ENCODE measurements around the gene SLC39A8.

Gene SLC39A8

DNA sequence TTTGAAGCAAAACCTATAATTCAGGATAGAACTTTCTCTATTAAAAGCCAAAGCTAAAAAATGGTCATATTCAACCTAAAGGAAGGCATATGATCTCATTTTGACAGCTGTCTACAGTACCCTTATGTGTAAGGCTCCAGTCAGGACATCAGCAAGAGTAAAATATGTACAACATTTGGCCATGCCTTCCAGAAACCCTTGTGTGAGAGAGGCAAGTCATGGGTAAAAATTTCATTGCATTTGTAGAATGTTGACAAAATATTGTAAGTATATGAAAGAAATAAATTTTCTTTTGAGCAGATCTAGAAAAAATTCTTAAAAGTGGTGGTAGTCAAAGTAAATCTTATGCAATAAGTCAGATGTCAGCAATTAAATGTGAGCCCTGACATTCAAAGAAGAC is 132.3 kb downstream of the SLC39A8 start:
- Histone ChIP-seq H3K27ac (ENCODE audit: low read depth, low read length) (no peak overlapping the region), H3K27me3 (ENCODE audit: insufficient read depth, low read length) (no peaks in the 10 kb centered on the region; the same call in 1 of the 2 replicates), H2AFZ (ENCODE audit: low read length, unreplicated experiment) (no peak overlapping the region), H3K4me3 (ENCODE audit: low read depth, low read length) (no peak overlapping the region), H3K4me1 (ENCODE audit: control insufficient read depth, insufficient read depth, low read length, unreplicated experiment) (no peaks in the 10 kb centered on the region), H3K79me2 (ENCODE audit: control insufficient read depth, insufficient read depth, low read length, unreplicated experiment) (no peaks in the 10 kb centered on the region), H3K36me3 (ENCODE audit: insufficient read depth, low read length) (no peaks in the 10 kb centered on the region)
